Stimulated activated CD4-positive, alpha-beta T cell treated with anti-CD3 and anti-CD28 coated beads, Interleukin-1b, Interleukin-23, amount 100 ng/mL, for 4 hours (primary cell): Measurements from ENCODE around the gene WDR33.

Source experiments
- DNase-seq, 2 donors: peaks; one replicate each; pipeline ENCODE4 v3.0.0-alpha.2; 2020; ENCODE audit warnings: low read depth in 2 of 2

The WDR33 gene

DNA sequence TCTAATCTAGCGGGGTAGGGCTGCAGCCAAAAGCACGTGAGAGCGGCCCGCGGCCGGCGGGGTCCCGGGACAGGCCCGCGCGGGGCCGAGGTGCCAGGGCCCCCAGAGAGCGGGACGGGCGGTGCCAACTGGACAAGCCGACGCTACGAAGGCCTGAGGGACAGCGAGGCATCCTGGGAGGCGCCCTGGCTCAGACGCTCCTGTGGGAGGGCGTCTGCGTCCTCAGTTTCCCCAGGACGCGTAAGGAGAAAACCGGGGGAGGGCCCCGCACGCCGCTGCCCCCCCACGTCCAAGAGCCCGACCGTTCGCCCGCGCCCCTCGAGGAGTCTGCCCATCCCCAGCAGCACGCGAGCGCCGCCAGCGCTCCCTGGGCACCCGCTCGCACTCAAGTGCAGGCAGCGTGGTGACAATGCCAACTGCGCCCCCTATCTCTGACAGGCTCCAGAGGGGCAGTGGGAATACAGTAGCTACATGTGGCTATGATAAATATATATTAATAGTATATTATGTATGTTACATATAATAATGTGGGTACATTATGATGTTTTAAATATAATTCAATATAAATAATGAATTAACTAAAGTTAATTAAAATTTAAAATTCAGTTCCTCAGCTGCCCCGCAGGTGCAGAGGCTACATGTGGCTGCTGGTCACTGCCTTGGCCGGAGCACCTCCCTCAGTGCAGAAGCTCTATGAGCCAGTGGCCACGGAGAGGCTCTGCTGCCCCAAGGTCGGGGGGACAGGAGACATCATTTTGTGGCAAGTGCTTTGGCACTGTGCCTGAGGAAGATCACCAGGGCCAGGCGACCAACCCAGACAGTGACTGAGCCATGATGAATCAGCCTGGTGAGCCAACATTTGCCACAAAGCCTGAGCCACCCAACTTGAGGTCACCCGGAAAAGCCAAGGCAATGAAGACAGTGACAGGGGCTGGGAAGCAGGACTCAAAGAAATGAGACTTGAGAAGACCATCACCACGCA, 115.2 kb downstream of the WDR33 start:
- peak in 1 of 2 donors; percentile 40 for DNase-seq

DNA sequence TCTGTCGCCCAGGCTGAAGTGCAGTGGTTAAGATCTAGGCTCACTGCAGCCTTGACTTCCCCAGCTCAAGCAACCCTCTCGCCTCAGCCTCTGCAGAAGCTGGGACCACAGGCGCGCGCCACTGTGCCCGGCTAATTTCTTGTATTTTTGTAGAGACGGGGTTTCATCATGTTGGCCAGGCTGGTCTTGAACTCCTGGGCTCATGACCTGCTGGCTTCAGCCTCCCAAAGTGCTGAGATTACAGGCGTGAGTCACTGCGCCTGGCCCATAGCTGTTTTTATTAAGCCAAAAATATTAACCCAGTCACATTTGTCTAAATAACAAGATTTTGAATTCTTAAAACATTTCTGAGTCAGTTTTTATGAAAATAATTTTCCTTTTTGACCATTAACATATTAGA, 116.0 kb downstream of the WDR33 start:
- DNase-seq = no peak

DNA sequence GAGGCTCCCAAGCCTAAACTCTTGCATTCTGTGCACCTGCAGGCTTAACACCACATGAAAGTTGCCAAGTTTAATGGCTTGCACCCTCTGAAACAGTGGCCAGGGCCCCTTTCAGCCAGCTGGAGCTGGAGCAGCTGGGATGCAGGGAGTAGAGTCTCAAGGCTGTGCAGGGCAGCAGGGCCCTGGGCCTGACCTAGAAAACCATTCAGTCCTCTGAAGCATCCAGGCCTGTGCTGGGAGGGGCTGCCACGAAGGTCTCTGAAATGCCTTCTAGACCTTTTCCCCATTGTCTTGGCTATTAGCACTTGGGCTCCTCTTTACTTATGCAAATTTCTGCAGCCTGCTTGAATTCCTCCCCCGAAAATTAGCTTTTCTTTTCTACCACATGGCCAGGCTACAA, 120.3 kb downstream of the WDR33 start:
- no peak for DNase-seq

DNA sequence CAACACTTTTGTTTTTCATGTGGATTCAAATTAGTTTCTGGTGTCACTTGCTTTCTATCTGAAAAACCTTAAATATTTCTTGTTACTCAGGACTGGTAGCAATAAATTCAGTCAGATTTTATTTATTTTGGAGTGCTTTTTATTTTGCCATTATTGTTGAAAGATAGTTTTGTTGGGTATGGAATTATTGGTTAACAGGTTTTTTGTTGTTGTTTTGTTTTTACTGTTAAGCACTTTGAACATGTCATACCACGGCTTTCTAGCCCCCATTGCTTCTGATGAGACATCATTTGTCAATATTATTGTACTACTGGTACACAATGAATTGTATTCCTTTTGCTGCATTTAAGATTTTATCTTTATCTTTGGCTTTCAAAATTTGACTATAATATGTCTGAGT, 122.6 kb downstream of the WDR33 start:
- no peak for DNase-seq

DNA sequence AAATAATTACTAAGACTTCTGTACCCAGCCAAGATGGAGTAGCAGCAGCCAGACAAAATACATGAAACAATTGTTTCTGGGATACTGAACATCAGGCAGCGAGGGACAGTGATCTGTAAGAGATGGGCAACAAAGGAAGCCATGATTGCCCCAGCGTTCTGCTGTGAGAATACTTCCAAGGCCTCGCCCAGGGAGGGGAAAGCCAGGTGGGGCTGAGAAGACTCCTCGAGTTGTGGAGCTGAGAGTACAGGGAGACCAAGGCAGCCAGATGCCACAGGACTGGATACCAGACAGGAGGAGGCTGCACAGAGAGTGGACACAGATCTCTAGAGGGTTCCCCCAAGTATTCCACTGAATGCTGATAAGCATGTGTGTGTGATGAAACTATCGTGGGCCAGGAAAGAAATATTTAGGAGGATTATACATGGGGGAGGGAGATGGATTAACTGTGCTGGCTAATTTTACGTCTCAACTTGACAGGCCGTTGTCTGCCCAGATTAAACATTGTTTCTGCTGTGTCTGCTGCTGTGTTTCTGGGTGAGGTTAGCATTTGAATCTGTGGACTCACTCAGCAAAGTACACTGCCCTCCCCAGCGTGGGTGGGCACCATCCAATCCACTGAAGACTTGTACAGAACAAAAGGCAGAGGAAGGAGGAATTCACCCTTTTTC, 125.4 kb downstream of the WDR33 start:
- no peak for DNase-seq

DNA sequence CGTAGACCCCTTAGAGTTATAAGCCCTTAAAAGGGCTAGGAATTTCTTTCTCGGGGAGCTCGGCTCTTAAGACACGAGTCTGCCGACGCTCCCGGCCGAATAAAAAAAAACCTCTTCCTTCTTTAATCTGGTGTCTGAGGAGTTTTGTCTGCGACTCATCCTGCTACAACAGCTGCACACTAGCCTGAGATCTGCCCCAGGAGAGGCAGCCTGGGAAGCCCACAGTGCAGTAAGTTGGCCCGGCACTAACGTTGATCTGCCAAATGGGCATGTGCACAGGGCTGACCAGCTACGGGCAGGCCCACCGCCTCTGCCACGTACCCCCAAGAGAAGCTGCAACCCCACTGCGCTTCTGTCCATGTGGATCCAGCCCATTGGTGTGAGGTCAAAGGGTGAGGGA, 127.2 kb downstream of the WDR33 start:
- no peak for DNase-seq

DNA sequence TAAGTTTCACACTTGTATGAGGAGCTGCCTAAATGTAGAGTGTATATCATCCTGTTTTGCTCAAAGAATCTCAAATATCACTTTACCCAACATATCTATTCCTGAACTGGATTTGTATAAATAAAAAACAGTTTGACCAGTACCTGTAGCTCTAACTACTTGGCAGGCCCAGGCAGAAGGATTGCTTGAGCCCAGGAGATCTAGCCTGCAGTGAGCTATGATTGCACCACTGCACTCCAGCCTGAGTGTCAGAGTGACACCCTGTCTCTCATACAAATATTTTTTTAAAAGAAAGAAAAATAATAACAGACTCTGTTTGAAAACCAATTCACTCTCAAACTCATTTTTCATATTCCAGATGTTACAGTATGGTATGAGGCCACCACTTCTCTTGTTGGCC, 127.9 kb downstream of the WDR33 start:
- no peak for DNase-seq

DNA sequence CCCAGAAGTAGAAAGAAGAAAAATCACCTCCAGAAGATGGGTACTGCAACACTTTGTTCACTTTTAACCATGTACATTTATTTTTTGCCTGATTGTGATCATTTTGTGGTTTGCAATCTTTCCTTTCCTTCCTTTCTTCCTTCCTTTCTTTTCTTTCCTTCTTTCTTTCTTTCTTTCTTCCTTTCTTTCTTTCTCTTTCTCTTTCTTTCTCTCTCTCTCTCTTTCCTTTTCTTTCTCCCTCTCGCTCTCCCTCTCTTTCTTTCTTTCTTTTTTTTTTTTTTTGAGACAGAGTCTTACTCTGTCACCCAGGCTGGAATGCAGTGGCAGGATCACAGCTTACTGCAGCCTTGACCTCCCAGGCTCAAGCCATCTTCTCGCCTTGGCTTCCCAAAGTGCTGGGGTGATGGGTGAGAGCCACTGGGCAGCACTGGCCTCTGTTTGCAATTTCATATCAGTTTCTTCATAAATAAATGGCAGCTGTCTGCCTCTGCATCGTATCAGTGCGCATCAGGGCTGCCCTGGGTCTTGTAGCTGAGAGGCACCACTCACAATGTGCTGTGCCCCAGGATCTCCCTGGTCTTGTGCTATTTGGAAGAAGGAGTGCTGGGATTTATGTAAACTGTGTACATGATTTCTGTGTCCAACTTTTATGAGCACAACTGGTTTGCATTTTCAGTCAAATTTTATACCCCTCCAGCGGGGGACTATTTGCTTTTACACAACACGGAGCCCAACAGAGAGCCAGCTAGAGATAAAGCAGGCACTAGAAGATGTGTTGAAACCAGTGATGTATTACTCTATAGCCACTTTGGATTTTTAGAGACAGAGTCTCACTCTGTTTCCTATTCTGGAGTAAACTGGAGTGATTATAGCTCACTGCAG, 128.8 kb downstream of the WDR33 start:
- DNase-seq = no peak

DNA sequence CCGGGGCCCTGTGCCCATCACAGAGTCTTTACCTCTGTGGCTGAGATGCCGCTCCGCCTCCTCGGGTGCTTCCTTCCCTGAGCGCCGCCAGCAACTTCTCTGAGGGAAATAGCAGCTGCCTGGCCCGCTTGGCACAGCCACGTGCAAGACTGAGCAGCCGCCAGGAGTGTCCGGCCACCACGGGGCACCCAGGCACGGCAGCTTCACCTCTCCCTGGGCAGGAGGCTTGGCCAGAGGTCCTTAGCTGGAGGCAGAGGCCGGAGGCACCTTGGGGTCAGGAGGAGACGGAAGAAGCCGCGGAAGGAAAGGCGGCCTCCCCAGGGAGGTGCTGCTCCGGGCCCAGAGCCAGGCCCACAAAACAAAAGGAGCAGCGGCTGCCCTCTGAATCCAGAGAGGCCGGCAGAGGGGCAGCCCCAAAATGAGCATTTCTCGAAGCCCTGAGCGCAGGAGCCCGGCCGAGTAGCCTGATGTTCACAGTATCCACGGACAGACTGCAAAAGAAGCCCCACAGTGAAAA, 129.6 kb downstream of the WDR33 start:
- DNase-seq = no peak

DNA sequence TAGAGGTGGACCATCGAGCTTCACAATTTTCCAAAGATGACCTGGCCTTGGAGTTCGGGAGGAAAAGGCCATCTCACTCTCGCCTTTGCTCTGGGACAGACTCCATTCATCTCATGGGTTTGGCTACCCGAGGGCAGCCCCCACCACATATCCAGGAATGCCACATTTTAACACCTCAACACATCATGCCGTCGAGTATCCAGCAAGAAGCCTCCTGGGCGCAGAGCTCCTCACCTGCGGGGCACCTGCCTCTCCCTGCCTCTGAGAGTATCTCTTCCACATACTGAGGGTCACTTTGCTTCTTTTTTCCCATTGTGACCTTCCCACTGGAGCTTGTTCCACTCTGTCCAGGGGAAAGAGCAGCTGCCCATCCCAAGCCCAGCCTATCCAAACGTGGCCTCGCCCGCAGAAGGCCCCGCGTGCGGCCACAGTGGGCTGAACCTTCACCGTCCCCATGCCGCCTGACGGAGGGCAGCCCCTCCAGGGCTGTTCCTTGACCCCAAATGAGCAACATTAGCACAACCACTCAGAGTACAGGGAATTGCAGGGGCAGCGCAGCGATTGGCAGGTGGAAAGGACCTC, 130.2 kb downstream of the WDR33 start:
- no peak for DNase-seq

DNA sequence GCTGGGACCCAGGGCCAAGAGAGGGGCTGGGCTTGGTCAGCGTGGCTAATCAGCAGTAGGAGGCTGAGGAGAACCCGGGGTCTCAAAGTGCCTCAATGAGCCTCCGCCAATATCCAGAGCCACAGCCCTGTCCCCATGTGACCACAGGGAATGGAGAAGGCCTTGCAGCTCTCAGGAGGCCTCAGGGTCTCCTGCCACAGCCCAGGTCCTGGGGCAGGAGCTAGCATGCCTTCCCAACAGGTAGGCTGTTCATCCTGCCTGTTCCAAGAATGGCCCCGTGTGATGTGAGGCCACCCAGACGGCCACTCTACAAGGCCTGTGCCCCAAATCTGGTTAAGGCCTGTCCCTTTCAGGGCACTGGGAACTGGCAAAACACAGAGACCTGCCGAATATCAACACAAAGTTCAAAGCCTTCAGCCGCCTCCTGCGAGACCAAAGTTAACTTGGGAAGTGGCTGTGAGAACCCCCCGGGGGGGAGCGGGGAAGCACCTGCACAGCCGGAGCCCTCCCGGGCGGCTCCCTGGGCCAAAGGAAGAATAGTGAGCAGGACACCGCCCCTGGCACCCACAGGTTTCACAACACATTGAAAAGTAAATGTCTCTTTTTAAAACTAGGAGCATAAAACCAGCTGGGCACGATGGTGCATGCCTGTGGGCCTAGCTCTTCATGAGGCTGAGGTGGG, 131.2 kb downstream of the WDR33 start:
- no peak for DNase-seq

DNA sequence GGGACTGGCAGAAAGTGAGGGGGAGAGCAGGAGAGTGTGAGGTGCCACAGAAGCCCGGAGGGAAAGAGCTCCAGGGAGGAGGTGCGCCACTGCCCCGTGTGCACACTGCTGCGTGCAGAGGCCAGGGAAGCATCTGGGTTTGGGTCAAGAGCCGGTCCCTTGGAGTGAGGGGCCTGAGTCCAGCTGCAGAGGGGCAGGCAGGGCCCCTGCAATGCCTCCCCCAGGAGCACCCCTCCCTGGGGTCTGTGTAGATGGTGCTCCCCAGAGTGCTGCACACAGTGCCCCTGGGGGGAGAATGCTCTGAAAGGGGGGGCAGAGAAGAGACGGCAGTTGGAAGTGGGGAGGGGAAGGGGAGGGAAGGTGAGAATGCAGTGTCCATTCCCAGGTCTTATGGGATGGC, 132.0 kb downstream of the WDR33 start:
- no peak for DNase-seq

DNA sequence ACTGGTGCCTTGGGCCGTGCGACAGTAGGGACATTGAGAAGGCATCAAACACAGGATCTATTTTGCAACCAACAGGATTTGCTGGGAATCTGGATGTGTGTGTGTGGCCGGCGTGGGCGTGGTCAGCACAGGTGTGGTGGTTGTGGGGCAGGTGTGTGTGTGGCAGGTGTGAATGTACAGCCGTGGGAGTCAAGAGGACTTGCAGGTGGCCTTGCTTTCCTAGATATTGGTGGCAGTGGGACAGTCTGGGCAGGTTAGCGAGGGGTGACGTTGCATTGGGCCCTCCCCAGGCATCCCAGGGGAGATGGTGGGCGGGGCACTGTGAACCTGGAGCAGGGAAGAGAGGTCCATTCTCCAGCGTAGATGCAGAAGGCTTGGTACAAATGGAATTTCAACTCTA, 132.4 kb downstream of the WDR33 start:
- DNase-seq = no peak

DNA sequence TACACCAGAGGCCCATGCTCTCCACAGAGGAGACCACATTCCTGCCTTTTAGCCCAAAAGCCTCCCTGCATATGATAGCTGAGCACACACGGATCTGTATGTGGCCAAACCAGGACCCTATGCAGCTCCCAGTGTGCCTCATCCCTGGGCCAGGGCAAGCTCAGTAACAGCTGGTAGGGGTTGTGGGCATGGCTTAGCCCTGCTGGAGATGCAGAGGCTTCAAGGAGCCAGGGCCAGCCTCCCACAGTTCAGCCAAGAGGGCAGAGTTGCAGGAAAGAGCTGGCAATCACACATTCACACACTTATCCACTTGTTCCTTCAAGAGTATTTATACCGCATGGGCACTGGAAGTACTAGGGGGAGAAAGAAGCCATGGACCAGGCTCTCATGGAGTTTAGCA, 134.1 kb downstream of the WDR33 start:
- no peak for DNase-seq

DNA sequence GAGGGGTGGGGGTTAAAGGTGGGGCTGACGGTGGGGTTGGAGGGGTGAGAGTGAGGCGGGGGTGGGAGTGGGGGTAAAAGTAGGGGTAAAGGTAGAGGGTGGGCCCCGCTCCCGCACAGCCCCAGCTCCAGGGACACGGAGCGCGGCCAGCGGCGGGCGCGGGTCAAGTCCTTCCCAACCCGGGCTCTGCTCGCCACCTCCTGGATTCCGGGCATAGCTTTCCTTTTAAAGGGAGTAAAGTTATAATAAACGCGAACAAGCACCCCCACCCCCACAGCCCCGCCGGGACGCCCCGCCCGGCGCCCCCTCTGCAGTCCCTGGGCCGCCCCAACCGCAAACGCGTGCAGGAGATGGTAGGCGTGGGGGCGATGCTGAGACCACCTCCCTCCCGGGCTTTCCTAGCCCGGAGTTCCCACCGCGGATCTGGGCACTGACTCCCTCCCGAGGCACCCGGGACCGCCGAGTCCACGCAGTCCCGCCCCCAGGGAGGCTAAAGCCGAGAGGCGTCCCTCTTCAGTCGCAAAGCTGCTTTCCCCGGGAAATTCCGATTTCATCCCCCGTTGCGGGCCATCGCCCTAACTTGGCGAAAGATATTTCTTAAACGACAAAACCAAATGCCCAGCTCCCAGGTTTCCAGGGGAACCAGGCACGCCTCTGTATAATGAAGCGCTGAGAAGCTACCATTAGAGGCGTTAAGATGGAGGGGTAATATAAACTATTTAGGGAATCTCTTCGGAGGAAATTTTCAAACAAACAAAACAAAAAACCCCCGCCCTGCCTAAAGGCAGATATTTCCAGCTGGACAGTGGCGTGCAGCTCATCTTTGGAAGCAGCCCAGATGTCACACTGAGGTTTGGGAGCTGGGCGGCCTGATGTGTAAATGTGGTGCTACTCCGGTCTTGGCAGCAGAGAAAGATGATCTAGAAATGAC, 135.4 kb downstream of the WDR33 start, which contains the start of gene LIMS2:
TSS of gene LIMS2 (minus strand) at position 200 of the 931 bp plus-strand sequence. CDS start 506 bp downstream, outside the sequence.
- DNase-seq = no peak

DNA sequence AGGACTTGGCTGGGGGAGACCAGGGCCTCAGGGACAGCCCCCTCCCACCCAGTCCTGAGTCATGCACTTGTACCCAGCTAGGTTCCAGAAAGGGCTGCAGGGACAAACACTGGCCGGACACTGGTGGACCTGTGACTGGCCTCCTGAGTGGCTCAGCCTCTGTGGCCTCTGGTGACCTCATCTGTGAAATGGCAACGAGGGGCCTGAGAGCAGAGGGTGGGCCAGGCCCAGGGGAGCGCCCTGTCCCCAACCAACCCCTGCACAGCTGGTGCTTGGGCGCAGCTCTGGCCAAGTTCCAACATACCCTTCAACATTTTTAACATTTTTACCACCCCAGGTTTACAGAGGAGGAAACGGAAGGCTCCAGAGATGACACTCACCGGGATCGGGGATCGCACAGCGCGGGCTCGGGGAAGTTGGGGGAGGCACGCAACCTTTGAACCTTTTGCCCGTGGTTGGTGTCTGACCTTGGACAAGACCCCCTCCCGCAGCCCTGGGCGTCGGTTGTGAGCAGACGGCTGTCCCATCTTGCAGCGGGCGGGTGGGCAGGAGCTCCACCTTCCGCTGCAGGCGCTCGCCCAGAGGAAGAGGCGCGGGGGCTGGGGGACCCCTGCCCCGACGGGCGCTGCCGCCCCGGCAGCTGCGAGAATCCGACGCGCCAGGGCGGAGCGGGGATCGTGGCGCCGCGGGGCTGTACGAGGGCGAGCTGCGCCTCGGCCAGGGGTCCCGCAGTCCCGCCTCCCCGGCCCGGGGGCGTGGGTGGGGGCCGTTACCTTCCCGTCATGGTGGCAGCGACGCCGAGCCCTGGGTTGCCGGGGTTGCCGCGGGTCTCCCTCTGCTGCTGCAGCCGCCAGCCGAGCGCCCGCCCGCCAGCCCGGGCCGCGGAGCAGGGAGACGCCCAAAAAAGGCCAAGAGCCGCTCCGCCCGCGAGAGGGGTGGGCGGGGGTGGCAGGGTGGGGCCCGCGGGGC, 136.4 kb downstream of the WDR33 start:
- peak in 1 of 2 donors; percentile 13 for DNase-seq

DNA sequence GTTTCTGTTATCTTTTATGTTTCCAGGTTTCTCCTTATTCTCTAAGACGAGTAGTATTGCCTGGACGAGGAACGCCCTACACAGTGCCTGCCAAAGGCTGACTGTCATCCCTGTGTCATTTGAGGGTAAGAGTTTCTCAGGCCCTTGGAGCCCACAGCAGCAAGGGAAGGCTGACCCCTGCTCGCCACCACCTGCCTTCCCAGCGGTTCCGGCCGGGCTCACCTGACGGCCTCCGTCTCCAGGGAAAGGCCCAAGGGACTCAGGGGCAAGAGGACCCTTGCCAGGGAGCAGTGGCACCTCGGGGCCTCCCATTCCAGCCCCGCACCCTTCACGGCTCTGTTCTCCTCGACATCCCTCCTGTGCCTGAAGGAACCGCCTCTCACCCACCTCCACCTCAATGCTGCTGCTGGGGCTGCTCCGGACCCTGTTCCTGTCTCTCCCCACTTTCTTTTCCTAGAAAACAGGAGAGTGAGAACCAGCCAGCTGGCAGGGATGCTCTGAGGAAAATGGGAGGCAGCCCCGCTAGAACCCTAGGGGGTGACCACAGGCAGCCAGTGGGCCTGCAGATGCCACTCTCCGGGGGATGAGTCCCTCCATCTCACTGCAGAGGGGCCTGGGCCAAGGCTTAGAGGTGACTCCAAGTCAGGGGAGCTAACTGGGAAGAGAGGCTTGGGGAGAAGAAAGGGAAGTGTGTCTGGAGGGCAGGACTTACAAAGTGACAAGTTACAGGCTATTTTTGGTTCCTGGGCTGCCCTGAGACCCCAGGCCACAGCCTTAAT, 137.5 kb downstream of the WDR33 start:
- no peak for DNase-seq
